Heart right ventricle (tissue), 16 donors: ENCODE data around the gene PVR. TPM values are rescaled to one million over a fixed set of nuclear protein-coding genes. Genes with fewer than 3 reads are reported as not detected.

Source experiments
- ATAC-seq, 8 donors: fragments of 200-7000 bp; cut with Tn5 transposase; one replicate each; pipeline ENCODE4 v1.9.1; 2020; ENCODE audit warnings: mild to moderate bottlenecking in 8 of 8, moderate library complexity in 8 of 8, moderate number of reproducible peaks in 1 of 8
- DNase-seq, 2 donors: peaks; one replicate each; pipeline ENCODE4 v3.0.0-alpha.2; 2020
- H3K27ac ChIP-seq, 10 donors: fragments of 200-600 bp; sonication (generic) in 2 of 10; one replicate each; pipeline versions ENCODE4 v1.5.0 to v1.8.0; 2020 to 2022; ENCODE audit warnings: mild to moderate bottlenecking in 3 of 10
- H3K27me3 ChIP-seq, 7 donors: fragments of 200-600 bp; one replicate each; pipeline ENCODE4 v1.8.0; 2021 to 2022; ENCODE audit warnings: mild to moderate bottlenecking in 2 of 7
- H3K36me3 ChIP-seq, 9 donors: fragments of 200-600 bp; sonication (generic) in 1 of 9; one replicate each; pipeline versions ENCODE4 v1.5.0 to v1.8.0; 2020 to 2022; ENCODE audit warnings: mild to moderate bottlenecking in 2 of 9
- H3K4me1 ChIP-seq, 9 donors: fragments of 200-600 bp; sonication (generic) in 1 of 9; one replicate each; pipeline versions ENCODE4 v1.5.0 to v1.8.0; 2020 to 2022; ENCODE audit warnings: mild to moderate bottlenecking in 4 of 9
- H3K4me3 ChIP-seq, 10 donors: fragments of 200-600 bp; sonication (generic) in 2 of 10; one replicate each; pipeline versions ENCODE4 v1.5.0 to v1.8.0; 2020 to 2022; ENCODE audit warnings: mild to moderate bottlenecking in 7 of 10, moderate library complexity in 2 of 10
- H3K9me3 ChIP-seq, 11 donors: fragments of 200-600 bp in 10 of 11; sonication (generic) in 2 of 11; one replicate each; pipeline versions ENCODE4 v1.5.0 to v1.8.0; 2013 to 2022; ENCODE audit warnings: mild to moderate bottlenecking in 2 of 11, control low read depth in 1 of 11, moderate library complexity in 1 of 11
- WGBS, 2 donors: extraction: QIAGEN DNeasy Blood & Tissue Kit; methylation state at CpG; one replicate each; pipeline ENCODE4 v1.1.7; 2013; ENCODE audit warnings: inconsistent platforms in 1 of 2; 5-methylcytosine and 5-hydroxymethylcytosine counted together
- intact Hi-C, 10 donors: fragments of 100-400 bp; cut with DNase I; formaldehyde crosslinking; loops; one replicate each; pipeline versions ENCODE4 v1.11.1 to v1.14.2; 2022
- polyA plus RNA-seq, 2 donors: library from polyadenylated mRNA; stranded (reverse); fragments of 200-250 nt; gene quantifications; one replicate each; pipeline ENCODE4 v1.2.3, GENCODE V29; 2013
- total RNA-seq, 10 donors: library from RNA; stranded (reverse); fragmentation: NEBNext Ultra II Directional in 3 of 10; extraction: Animal tissue kit (Norgen Biotek cat#: 25700) in 3 of 10; gene quantifications; one replicate each; pipeline versions ENCODE4 v1.2.1 to v1.2.4, GENCODE V29; 2021 to 2023
- TF ChIP-seq, protein P1 (sequence below), 9 donors: fragments of 200-600 bp; sonication (generic) in 2 of 9; IDR thresholded peaks; one replicate each; pipeline versions ENCODE4 v1.5.0 to v1.8.0; 2021 to 2022; ENCODE audit warnings: antibody characterized with exemption in 9 of 9, mild to moderate bottlenecking in 5 of 9, moderate library complexity in 1 of 9
- donor health status: Arrhythmogenic right ventricular cardiomyopathy.
- donor health status: ischemic (EF 13 %, LVEDD 7.1; RV severe dilation, severe dysfunction).
- donor health status: healthy with polysubstance abuse.
- donor health status: DM: no; HTN: yes; CAD: no.
- donor health status: DM: no; HTN: no; CAD: no.
- donor health status: ischemic (EF 25% LVEDD 6.9; RV normal size, moderate dysfunction).
- donor health status: ischemic (EF 25% LVEDD 5.7; RV mildly dilated, moderate dysfunction).
- donor health status: healthy.
- donor health status: DM: yes; HTN: yes; CAD: no.
- donor health status: Ischemic cardiomyopathy.
- donor health status: ischemic (EF 35%, LVEDD 5.7; RV mildly dilated, moderate dysfunction).
- donor health status: nonischemic (EF 11% LVEDD 7.7; RV severe dilation, severe dysfunction).
- donor health status: DM: yes; HTN: yes; CAD: no.
- donor health status: PGD.
- donor health status: ischemic (EF 29% LVEDD 5.4; RV normal size, mild dysfunction).
- donor health status: nonischemic (EF 23%, LVEDD 6.1; RV moderate dilation, normal function).

PVR gene
- total and polyA plus RNA-seq, 12 donors: 38.3 to 108 (median 43.4) TPM

DNA sequence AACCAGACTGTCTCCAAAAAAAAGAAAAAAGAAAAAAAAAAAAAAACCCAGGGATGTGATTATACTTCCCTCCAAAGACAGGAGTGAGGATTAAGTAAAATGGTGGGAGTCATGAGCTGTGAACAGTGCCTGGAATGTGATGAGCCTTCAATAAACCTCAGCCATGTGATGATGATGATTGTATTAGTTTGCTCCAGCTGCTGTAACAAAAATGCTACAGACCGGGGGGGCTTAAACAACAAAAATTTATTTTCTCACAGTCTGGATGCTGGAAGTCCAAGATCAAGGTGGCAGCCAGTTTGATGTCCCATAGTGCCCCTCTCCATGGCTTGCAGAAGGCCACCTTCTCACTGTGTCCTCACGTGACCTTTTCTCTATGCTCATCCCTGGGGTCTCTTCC lies 8.9 kb upstream of the PVR start:
- Histone ChIP-seq H3K4me1 (peaks cover 0 to 29% (median 13%) of the 10 kb centered on the region in 9 donors), H3K27ac (peak overlapping the region in 3 of 10 donors; percentile 23 to 66 (median 56)), H3K27me3 (no peaks in the 10 kb centered on the region), H3K36me3 (no peaks in the 10 kb centered on the region), H3K4me3 (peak overlapping the region in 2 of 10 donors; percentile 24 to 34), H3K9me3 (peaks cover 0 to 4% (median 0%) of the 10 kb centered on the region in 11 donors)
- TF ChIP-seq, protein P1, sequence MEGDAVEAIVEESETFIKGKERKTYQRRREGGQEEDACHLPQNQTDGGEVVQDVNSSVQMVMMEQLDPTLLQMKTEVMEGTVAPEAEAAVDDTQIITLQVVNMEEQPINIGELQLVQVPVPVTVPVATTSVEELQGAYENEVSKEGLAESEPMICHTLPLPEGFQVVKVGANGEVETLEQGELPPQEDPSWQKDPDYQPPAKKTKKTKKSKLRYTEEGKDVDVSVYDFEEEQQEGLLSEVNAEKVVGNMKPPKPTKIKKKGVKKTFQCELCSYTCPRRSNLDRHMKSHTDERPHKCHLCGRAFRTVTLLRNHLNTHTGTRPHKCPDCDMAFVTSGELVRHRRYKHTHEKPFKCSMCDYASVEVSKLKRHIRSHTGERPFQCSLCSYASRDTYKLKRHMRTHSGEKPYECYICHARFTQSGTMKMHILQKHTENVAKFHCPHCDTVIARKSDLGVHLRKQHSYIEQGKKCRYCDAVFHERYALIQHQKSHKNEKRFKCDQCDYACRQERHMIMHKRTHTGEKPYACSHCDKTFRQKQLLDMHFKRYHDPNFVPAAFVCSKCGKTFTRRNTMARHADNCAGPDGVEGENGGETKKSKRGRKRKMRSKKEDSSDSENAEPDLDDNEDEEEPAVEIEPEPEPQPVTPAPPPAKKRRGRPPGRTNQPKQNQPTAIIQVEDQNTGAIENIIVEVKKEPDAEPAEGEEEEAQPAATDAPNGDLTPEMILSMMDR (IDR thresholded peaks at IDR 0.05): no peak
- DNase-seq (no peak), ATAC-seq (no peak)
- 94 to 100% methylated on average over 2 of the region's 2 CpGs for WGBS, 2 donors
- intact Hi-C loops: no loop called here

DNA sequence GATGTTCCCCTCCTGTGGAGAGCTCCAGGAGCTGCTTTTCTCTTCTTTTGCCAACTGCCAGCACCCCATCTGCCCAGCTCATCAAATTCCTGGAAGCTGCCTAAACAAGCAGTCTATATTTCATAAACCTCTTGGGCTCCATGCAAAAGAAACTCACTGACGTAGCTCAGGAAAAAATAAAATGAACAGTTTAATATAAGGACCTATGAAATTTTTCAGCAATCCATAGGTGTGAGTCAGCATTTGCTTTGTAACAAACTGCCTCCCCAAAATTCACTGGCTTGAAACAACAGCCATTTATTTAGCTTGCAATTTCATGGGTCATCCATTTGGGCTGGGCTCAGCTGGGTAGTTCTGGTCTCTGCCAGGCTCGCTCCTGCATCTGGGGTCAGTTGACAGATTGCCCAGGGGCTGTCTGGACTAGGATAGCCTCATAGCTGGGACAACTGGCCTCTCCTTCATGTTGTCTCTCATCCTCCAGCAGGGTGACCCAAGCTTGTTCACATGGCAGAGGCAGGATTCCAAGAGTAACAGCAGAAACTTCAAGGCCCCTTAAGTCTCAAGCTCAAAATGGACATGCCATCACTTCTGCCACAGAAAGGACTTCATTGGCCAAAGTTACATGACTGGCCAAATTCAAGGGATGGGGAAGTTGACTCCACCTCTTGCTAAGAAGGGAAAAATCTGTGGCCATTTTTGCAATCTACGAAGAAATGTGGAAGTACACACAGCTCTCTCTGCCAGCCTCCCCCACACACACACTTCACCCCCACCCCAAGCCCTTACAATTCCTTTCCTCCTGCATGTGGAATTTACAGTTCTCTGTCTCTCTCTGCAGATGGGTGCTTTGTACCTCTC lies 7.9 kb upstream of the PVR start:
- TF ChIP-seq, protein P1 (IDR thresholded peaks at IDR 0.05): no peak
- Histone ChIP-seq H3K9me3 (peaks cover 0 to 4% (median 0%) of the 10 kb centered on the region in 11 donors), H3K36me3 (no peaks in the 10 kb centered on the region), H3K4me1 (peaks cover 0 to 29% (median 19%) of the 10 kb centered on the region in 9 donors), H3K4me3 (no peak overlapping the region), H3K27me3 (no peaks in the 10 kb centered on the region), H3K27ac (peak overlapping the region in 1 of 10 donors; percentile 53)
- ATAC-seq (peak in 5 of 8 donors; percentile 34 to 55 (median 55)), DNase-seq (no peak)
- WGBS, 2 donors: 79 to 80% methylated on average over 3 of the region's 3 CpGs
- intact Hi-C loops: no loop called here

DNA sequence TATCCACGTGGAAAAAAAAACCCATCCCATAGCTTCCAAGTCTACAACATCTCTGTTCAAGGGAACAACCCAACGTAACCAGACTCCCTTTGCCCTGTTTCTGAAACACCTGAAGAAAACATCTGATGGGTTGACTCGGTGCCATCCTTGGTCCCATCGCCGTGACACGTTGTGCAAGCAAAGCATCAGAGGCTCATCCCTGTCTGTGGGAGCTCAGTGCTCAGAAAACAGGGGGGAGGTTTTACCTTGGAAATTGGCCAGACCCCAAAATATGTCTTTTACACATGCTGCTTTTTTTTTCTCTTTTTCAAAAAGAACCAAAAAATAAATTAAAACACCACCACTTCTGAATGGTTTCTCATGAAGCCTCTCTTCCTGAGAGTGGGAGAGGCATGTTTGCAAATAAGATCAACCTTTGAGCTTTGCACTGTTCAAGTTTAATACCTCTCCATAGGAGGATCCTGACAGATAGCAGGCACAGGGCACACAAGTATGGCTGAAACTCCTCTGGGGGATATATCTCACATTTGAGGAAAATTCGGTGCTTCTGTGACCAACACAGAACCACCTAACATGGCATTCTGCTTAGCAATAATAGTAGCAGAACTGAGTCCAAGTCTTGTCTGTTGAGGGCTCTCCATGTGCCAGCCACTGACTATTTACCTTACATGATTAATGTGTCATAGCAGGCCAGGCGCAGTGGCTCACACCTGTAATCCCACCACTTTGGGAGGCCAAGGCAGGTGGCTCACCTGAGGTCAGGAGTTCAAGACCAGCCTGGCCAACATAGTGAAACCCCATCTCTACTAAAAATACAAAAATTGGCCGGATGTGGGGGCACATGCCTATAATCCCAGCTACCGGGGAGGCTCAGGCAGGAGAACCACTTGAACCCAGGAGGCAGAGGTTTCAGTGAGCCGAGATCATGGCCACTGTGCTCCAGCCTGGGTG lies 7.0 kb upstream of the PVR start:
- H3K36me3 ChIP-seq: no peaks in the 10 kb centered on the region
- H3K27ac ChIP-seq: no peak overlapping the region
- no peaks in the 10 kb centered on the region for H3K27me3 ChIP-seq
- TF ChIP-seq, protein P1 (IDR thresholded peaks at IDR 0.05): no peak
- intact Hi-C loops: no loop called here
- peaks cover 0 to 4% (median 0%) of the 10 kb centered on the region in 11 donors for H3K9me3 ChIP-seq
- DNase-seq (no peak), ATAC-seq (no peak)
- peaks cover 0 to 29% (median 19%) of the 10 kb centered on the region in 9 donors for H3K4me1 ChIP-seq
- H3K4me3 ChIP-seq: no peak overlapping the region
- WGBS, 2 donors: 81 to 85% methylated on average over 11 of the region's 11 CpGs

DNA sequence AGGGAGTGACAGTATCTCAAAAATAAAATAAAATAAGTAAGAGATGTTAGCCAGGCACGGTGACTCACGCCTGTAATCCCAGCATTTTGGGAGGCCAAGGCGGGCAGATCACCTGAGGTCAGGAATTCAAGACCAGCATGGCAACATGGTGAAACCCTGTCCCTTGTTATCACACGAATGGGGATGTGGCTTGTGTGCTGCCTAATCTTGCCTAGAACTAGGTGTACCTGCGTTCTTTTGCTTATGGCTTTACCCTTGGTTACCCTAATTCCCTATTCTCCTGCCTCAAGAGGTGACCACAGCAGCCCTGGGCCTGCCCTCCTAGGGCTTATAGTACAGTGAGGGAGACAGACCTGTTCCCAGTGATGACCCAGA lies 6.3 kb upstream of the PVR start:
- TF ChIP-seq, protein P1 (IDR thresholded peaks at IDR 0.05): no peak
- 92 to 95% methylated on average over 5 of the region's 5 CpGs for WGBS, 2 donors
- H3K4me3 ChIP-seq: no peak overlapping the region
- peaks cover 0 to 29% (median 19%) of the 10 kb centered on the region in 9 donors for H3K4me1 ChIP-seq
- H3K27ac ChIP-seq: no peak overlapping the region
- DNase-seq: no peak
- no peaks in the 10 kb centered on the region for H3K27me3 ChIP-seq
- no peak for ATAC-seq
- H3K36me3 ChIP-seq: no peaks in the 10 kb centered on the region
- intact Hi-C loops: no loop called here
- H3K9me3 ChIP-seq: peaks cover 0 to 4% (median 0%) of the 10 kb centered on the region in 11 donors
